K562 (cell line): ENCODE measurements around the gene RPL38. TPM values are rescaled to one million over a fixed set of nuclear protein-coding genes. Genes with fewer than 3 reads are reported as not detected.

Experiments used
- ARHGAP35 ChIP-seq: fragments of 450-650 bp; IDR thresholded peaks from 2 replicates; pipeline ENCODE4 v1.6.1; 2018; ENCODE audit not compliant: partially characterized antibody
- BHLHE40 ChIP-seq: IDR thresholded peaks from 2 replicates; pipeline ENCODE4 v1.6.1; 2011; ENCODE audit warnings: low read length, improper control_type of control experiment
- CCAR2 ChIP-seq: fragments of 200-400 bp; formaldehyde crosslinking; IDR thresholded peaks from 2 replicates; pipeline ENCODE4 v1.6.1; 2017; ENCODE audit warnings: mild to moderate bottlenecking, low read depth, low read length
- DIDO1 ChIP-seq: fragments of 450-650 bp; IDR thresholded peaks from 2 replicates; pipeline ENCODE4 v1.6.1; 2016; ENCODE audit warnings: low read depth, missing biosample characterization, missing genetic modification characterization
- MAFK ChIP-seq: IDR thresholded peaks from 2 replicates; pipeline ENCODE4 v1.6.1; 2011; ENCODE audit warnings: low read length, improper control_type of control experiment
- MITF ChIP-seq: IDR thresholded peaks from 2 replicates; pipeline ENCODE4 v1.6.1; 2014; ENCODE audit warnings: antibody characterized with exemption
- PBX2 ChIP-seq, 2 experiments: IDR thresholded peaks in 1 of 2; conservative IDR thresholded peaks in 1 of 2; 2 replicates each; pipeline ENCODE4 v1.6.1; 2016; ENCODE audit warnings: low read depth in 2 of 2, mild to moderate bottlenecking in 1 of 2, missing compliant biosample characterization in 1 of 2, missing genetic modification characterization in 1 of 2, moderate library complexity in 1 of 2
- PCBP1 ChIP-seq: fragments of 200-400 bp; formaldehyde crosslinking; IDR thresholded peaks from 2 replicates; pipeline ENCODE4 v1.6.1; 2018; ENCODE audit warnings: mild to moderate bottlenecking, low read depth, low read length; ENCODE audit not compliant: poor library complexity, severe bottlenecking
- POLR2H ChIP-seq: IDR thresholded peaks from 2 replicates; pipeline ENCODE4 v1.6.1; 2016; ENCODE audit warnings: missing genetic modification characterization, low read depth, mild to moderate bottlenecking, control low read depth, missing compliant biosample characterization, moderate library complexity
- PRPF4 ChIP-seq: fragments of 200-400 bp; formaldehyde crosslinking; IDR thresholded peaks from one replicate; pipeline ENCODE4 v1.6.1; 2017; ENCODE audit warnings: low read length, low read depth, mild to moderate bottlenecking; ENCODE audit not compliant: insufficient read depth, poor library complexity, severe bottlenecking
- RBM25 ChIP-seq: fragments of 200-400 bp; formaldehyde crosslinking; IDR thresholded peaks from 2 replicates; pipeline ENCODE4 v1.6.1; 2018; ENCODE audit warnings: low read length, low read depth, moderate library complexity; ENCODE audit not compliant: severe bottlenecking
- RHOXF2B ChIP-seq: fragments of 250-450 bp; sonication (Bioruptor Pico); conservative IDR thresholded peaks from 2 replicates; pipeline ENCODE4 v1.5.1; 2021
- SIX5 ChIP-seq, 2 experiments: IDR thresholded peaks; 2 replicates each; pipeline ENCODE4 v1.6.1; 2011; ENCODE audit warnings: low read length in 2 of 2, borderline replicate concordance in 1 of 2, low read depth in 1 of 2, mild to moderate bottlenecking in 1 of 2, moderate library complexity in 1 of 2; ENCODE audit not compliant: insufficient read depth in 1 of 2
- SMARCA4 ChIP-seq: fragments of 450-650 bp; IDR thresholded peaks from 2 replicates; pipeline ENCODE4 v1.6.1; 2016
- SMC3 ChIP-seq: conservative IDR thresholded peaks from 2 replicates; pipeline ENCODE4 v1.6.1; 2011; ENCODE audit warnings: low read depth, low read length, improper control_type of control experiment; ENCODE audit not compliant: insufficient read depth
- SPI1 ChIP-seq: IDR thresholded peaks from 2 replicates; pipeline ENCODE4 v1.6.1; 2011; ENCODE audit warnings: low read depth, low read length, control low read depth, borderline replicate concordance
- SRSF1 ChIP-seq: fragments of 200-400 bp; formaldehyde crosslinking; IDR thresholded peaks from 2 replicates; pipeline ENCODE4 v1.6.1; 2017; ENCODE audit warnings: mild to moderate bottlenecking, low read depth, low read length, moderate library complexity
- USF2 ChIP-seq: sonication (generic); formaldehyde crosslinking; IDR thresholded peaks from 2 replicates; pipeline ENCODE4 v1.5.0; 2020; ENCODE audit warnings: missing genetic modification reagents
- XRCC5 ChIP-seq: fragments of 200-400 bp; formaldehyde crosslinking; IDR thresholded peaks from 2 replicates; pipeline ENCODE4 v1.6.1; 2017; ENCODE audit warnings: low read depth, mild to moderate bottlenecking, low read length
- ZFX ChIP-seq: sonication (generic); formaldehyde crosslinking; IDR thresholded peaks from 2 replicates; pipeline ENCODE4 v1.8.0; 2022; ENCODE audit warnings: mild to moderate bottlenecking, missing genetic modification reagents, moderate library complexity
- ZNF175 ChIP-seq: fragments of 200-800 bp; sonication (Bioruptor generic); IDR thresholded peaks from 2 replicates; pipeline ENCODE4 v1.6.1; 2016; ENCODE audit warnings: low read depth, mild to moderate bottlenecking, missing genetic modification characterization, missing compliant biosample characterization
- ZNF217 ChIP-seq: sonication (generic); formaldehyde crosslinking; IDR thresholded peaks from 2 replicates; pipeline ENCODE4 v1.8.0; 2022; ENCODE audit warnings: mild to moderate bottlenecking, missing genetic modification reagents
- ZZZ3 ChIP-seq: fragments of 450-650 bp; IDR thresholded peaks from 2 replicates; pipeline ENCODE4 v1.6.1; 2016; ENCODE audit warnings: antibody characterized with exemption, mild to moderate bottlenecking, moderate library complexity
- polyA plus RNA-seq, 8 experiments: library from polyadenylated mRNA; depleted of rRNA in 4 of 8; stranded (reverse) in 5 of 8; unstranded in 3 of 8; fragments of >200 nt; fragmentation: Nextera tagmentation in 2 of 8; fragmentation: Illumina TruSeq in 1 of 8; extraction: Ambion mirVana in 2 of 8; extraction: Trizol in 1 of 8; gene quantifications; 2 replicates each; pipeline versions ENCODE4 v1.2.1 to v1.2.3, GENCODE V29; 2011 to 2014; ENCODE audit warnings: inconsistent platforms in 1 of 8, missing spikeins in 1 of 8
- total RNA-seq, 7 experiments: library from RNA; depleted of rRNA in 6 of 7; stranded (reverse); fragments of >200 nt in 6 of 7; fragmentation: Illumina TruSeq in 2 of 7; extraction: Trizol in 2 of 7; gene quantifications; 2 replicates each; pipeline versions ENCODE4 v1.2.1 to v1.2.3, GENCODE V29; 2011 to 2021; ENCODE audit warnings: low replicate concordance in 1 of 7

The RPL38 gene
- total and polyA plus RNA-seq, 9 of the 15 experiments (the other 6 are each of a cell fraction or from before 2014, with no cell fraction given), result 1,224 to 3,864 (median 1,939) TPM

GRCh38 chr17:74203439-74204240, at the start of gene RPL38 (continued):
- TF ChIP-seq MAFK (peak; percentile 31; the same call in 1 of the 2 replicates), SMC3 (peak; percentile 59), SIX5 (IDR thresholded peaks at IDR 0.05; ENCODE audit: borderline replicate concordance in 1 of 2, insufficient read depth in 1 of 2, low read depth in 1 of 2, low read length in 2 of 2) (peak in 1 of 2 experiments; percentile 35; a peak in 1 of 4 replicates), POLR2H (peak; percentile 93), SRSF1 (no peak), PBX2 (CRISPR knock-in tag; IDR thresholded peaks at IDR 0.05; ENCODE audit: low read depth) (no peak), PBX2 (tag; conservative IDR thresholded peaks at IDR 0.05; ENCODE audit: low read depth) (no peak), ZNF175 (CRISPR knock-in tag) (no peak), MITF (no peak), RHOXF2B (CRISPR knock-in tag) (no peak), CCAR2 (peak; percentile 88; the same call in 1 of the 2 replicates), ZNF217 (no peak), XRCC5 (peak; percentile 99), ARHGAP35 (peak; percentile 8), DIDO1 (tag) (peak; percentile 70; the same call in 1 of the 2 replicates), PCBP1 (no peak), RBM25 (no peak), USF2 (CRISPR knock-in tag) (no peak), ZFX (peak; percentile 55), SPI1 (0 out of 2 replicates have a peak, but pooled peaks have one; percentile 49), SMARCA4 (0 out of 2 replicates have a peak, but pooled peaks have one; percentile 37), PRPF4 (peak; percentile 74), BHLHE40 (peak; percentile 62), ZZZ3 (peak; percentile 99)
